ENCODE data around the gene HCN3.

The HCN3 gene

GRCh38 chr1:155241069-155241679, 36.1 kb upstream of the HCN3 start (continued):
- TF ChIP-seq ZNF280C (tag by site-specific recombination; IDR thresholded peaks at IDR 0.05) (no peak), ZNF670 (tag by site-specific recombination; IDR thresholded peaks at IDR 0.05; ENCODE audit: low read depth) (no peak), ZNF776 (tag by site-specific recombination; IDR thresholded peaks at IDR 0.05; ENCODE audit: borderline replicate concordance) (no peak), EGR2 (tag by site-specific recombination; IDR thresholded peaks at IDR 0.05; ENCODE audit: low read depth) (no peak), ZBTB48 (tag by site-specific recombination; IDR thresholded peaks at IDR 0.05) (no peak), ZNF580 (tag by site-specific recombination; IDR thresholded peaks at IDR 0.05) (peak; percentile 70; the same call in 1 of the 2 replicates), ZNF449 (tag by site-specific recombination; IDR thresholded peaks at IDR 0.05) (peak; percentile 48; the same call in 1 of the 2 replicates), WT1 (tag by site-specific recombination; IDR thresholded peaks at IDR 0.05) (peak; percentile 17; the same call in 1 of the 2 replicates), ZNF626 (tag by site-specific recombination; IDR thresholded peaks at IDR 0.05) (no peak), ZNF10 (tag by site-specific recombination; IDR thresholded peaks at IDR 0.05) (no peak), ZNF677 (tag by site-specific recombination; IDR thresholded peaks at IDR 0.05) (no peak), SP7 (tag by site-specific recombination; IDR thresholded peaks at IDR 0.05) (peak; percentile 67), ZNF132 (tag by site-specific recombination; IDR thresholded peaks at IDR 0.05; ENCODE audit: borderline replicate concordance) (no peak), ZBTB6 (tag by site-specific recombination; IDR thresholded peaks at IDR 0.05) (peak; percentile 17; the same call in 1 of the 2 replicates), ZSCAN30 (tag by site-specific recombination; IDR thresholded peaks at IDR 0.05) (peak; percentile 29; the same call in 1 of the 2 replicates), ZNF362 (tag by site-specific recombination; IDR thresholded peaks at IDR 0.05) (no peak), ZNF416 (tag by site-specific recombination; IDR thresholded peaks at IDR 0.05) (no peak), ZNF157 (tag by site-specific recombination; IDR thresholded peaks at IDR 0.05) (no peak), ZNF639 (tag by site-specific recombination; IDR thresholded peaks at IDR 0.05) (peak; percentile 60), ZNF701 (tag by site-specific recombination; IDR thresholded peaks at IDR 0.05) (no peak), ZNF155 (tag by site-specific recombination; IDR thresholded peaks at IDR 0.05) (no peak), ZBTB21 (tag by site-specific recombination; IDR thresholded peaks at IDR 0.05) (0 out of 2 replicates have a peak, but pooled peaks have one; percentile 16), ZNF19 (tag by site-specific recombination; IDR thresholded peaks at IDR 0.05; ENCODE audit: low read depth) (no peak), ZNF548 (tag by site-specific recombination; IDR thresholded peaks at IDR 0.05) (no peak), ZNF777 (tag by site-specific recombination; IDR thresholded peaks at IDR 0.05; ENCODE audit: borderline replicate concordance) (no peak), ZNF518A (tag by site-specific recombination; conservative IDR thresholded peaks at IDR 0.05; ENCODE audit: low read depth) (0 out of 2 replicates have a peak, but pooled peaks have one; percentile 47), ZNF394 (tag by site-specific recombination; IDR thresholded peaks at IDR 0.05; ENCODE audit: borderline replicate concordance) (0 out of 2 replicates have a peak, but pooled peaks have one; percentile 26)

All from HEK293 (cell line).